HepG2 (cell line): ENCODE data around the gene TJP3. TPM values are rescaled to one million over a fixed set of nuclear protein-coding genes. Genes with fewer than 3 reads are reported as not detected.

Experiments used
- ATAC-seq: fragments of 200-7000 bp; cut with Tn5 transposase; 3 replicates; pipeline ENCODE4 v1.9.1; 2020; ENCODE audit warnings: mild to moderate bottlenecking, moderate library complexity
- BruUV-seq: library from RNA; stranded (reverse); fragments of 400-500 nt; replicated peaks from 2 replicates; lab custom pipeline; 2021; lab: Mats Ljungman, UMichigan
- CTCF ChIA-PET: fragments of 300-600 bp; formaldehyde crosslinking; extraction: SDS; loops from one replicate; lab custom pipeline; 2021; ENCODE audit warnings: low total read pairs, inconsistent platforms, low intra/inter-chr PET ratio; lab: Yijun Ruan, JAX
- POLR2A ChIA-PET: fragments of 350-600 bp; sonication (Branson Sonifier 250); formaldehyde crosslinking; loops from one replicate; lab custom pipeline; 2020; ENCODE audit warnings: antibody characterized with exemption, inconsistent platforms; lab: Yijun Ruan, JAX
- DNase-seq: peaks from one replicate; pipeline ENCODE4 v3.0.0-alpha.2; 2015; ENCODE audit warnings: low spot score
- FAIRE-seq: peaks from 3 replicates; lab custom pipeline; 2011; peaks lifted over from hg19 to GRCh38; lab: Jason Lieb, UNC
- H2AFZ ChIP-seq: one replicate; pipeline ENCODE4 v1.6.1; 2011; ENCODE audit warnings: low read length, inconsistent platforms
- H3K27ac ChIP-seq: fragments of 300-600 bp; 3 replicates; pipeline ENCODE4 v1.8.0; 2011; ENCODE audit warnings: mixed run types, mild to moderate bottlenecking, mixed read lengths, low read length, inconsistent platforms; ENCODE audit not compliant: insufficient read depth; ENCODE audit errors: extremely low read length
- H3K27me3 ChIP-seq, 2 experiments: fragments of 200-600 bp in 1 of 2; 2 replicates in 1 of 2; 3 replicates in 1 of 2; pipeline versions ENCODE4 v1.6.0 to v1.8.0; 2011; ENCODE audit warnings: low read length in 2 of 2, mild to moderate bottlenecking in 2 of 2, moderate library complexity in 2 of 2, inconsistent platforms in 1 of 2; ENCODE audit not compliant: insufficient read depth in 2 of 2, control insufficient read depth in 1 of 2
- H3K36me3 ChIP-seq, 2 experiments: fragments of 200-600 bp in 1 of 2; replicated peaks in 1 of 2; 2 replicates in 1 of 2; 3 replicates in 1 of 2; pipeline versions ENCODE4 v1.5.1 to v1.8.0; 2011; ENCODE audit warnings: low read length in 2 of 2, inconsistent platforms in 1 of 2; ENCODE audit not compliant: insufficient read depth in 2 of 2, control insufficient read depth in 1 of 2
- H3K4me1 ChIP-seq: 2 replicates; pipeline ENCODE4 v1.5.1; 2012; ENCODE audit warnings: low read length, inconsistent platforms; ENCODE audit not compliant: insufficient read depth
- H3K4me2 ChIP-seq: 2 replicates; pipeline ENCODE4 v1.6.0; 2011; ENCODE audit warnings: low read depth, low read length, inconsistent platforms
- H3K4me3 ChIP-seq, 3 experiments: fragments of 200-600 bp in 1 of 3; sonication (generic), shearing (Covaris generic) in 1 of 3; replicated peaks in 1 of 3; 2 replicates each; pipeline ENCODE4 v1.5.1; 2011 to 2016; ENCODE audit warnings: low read length in 3 of 3, inconsistent platforms in 2 of 3, low read depth in 2 of 3, mild to moderate bottlenecking in 2 of 3, control low read depth in 1 of 3, mixed read lengths in 1 of 3; ENCODE audit not compliant: insufficient read depth in 1 of 3
- H3K79me2 ChIP-seq: one replicate; pipeline ENCODE4 v1.6.1; 2011; ENCODE audit warnings: low read length, inconsistent platforms; ENCODE audit not compliant: insufficient read depth
- H3K9ac ChIP-seq: 2 replicates; pipeline ENCODE4 v1.6.0; 2011; ENCODE audit warnings: mild to moderate bottlenecking, low read depth, low read length, inconsistent platforms; ENCODE audit not compliant: insufficient read depth
- H3K9me3 ChIP-seq: 2 replicates; pipeline ENCODE4 v1.5.1; 2012; ENCODE audit warnings: mild to moderate bottlenecking, low read length
- H4K20me1 ChIP-seq: 2 replicates; pipeline ENCODE4 v1.6.0; 2011; ENCODE audit warnings: inconsistent platforms, mild to moderate bottlenecking, low read length, moderate library complexity; ENCODE audit not compliant: insufficient read depth
- MEF2D ChIP-seq: sonication (generic); formaldehyde crosslinking; IDR thresholded peaks from 2 replicates; pipeline ENCODE4 v1.5.1; 2020; ENCODE audit warnings: mild to moderate bottlenecking, missing genetic modification reagents
- MIER2 ChIP-seq: IDR thresholded peaks from 2 replicates; pipeline ENCODE4 v1.6.1; 2016; ENCODE audit warnings: missing biosample characterization, missing genetic modification reagents
- NFE2 ChIP-seq: sonication (generic); formaldehyde crosslinking; IDR thresholded peaks from 2 replicates; pipeline ENCODE4 v1.4.0; 2020; ENCODE audit warnings: missing genetic modification reagents
- SAP130 ChIP-seq: IDR thresholded peaks from 2 replicates; pipeline ENCODE4 v1.6.1; 2016; ENCODE audit warnings: low read depth
- ZMYM3 ChIP-seq: sonication (generic); formaldehyde crosslinking; IDR thresholded peaks from 2 replicates; pipeline ENCODE4 v1.5.1; 2020; ENCODE audit warnings: mild to moderate bottlenecking, missing genetic modification reagents
- ZNF10 ChIP-seq: sonication (generic); formaldehyde crosslinking; IDR thresholded peaks from 2 replicates; pipeline ENCODE4 v1.4.0; 2020; ENCODE audit warnings: mild to moderate bottlenecking, low read depth, missing genetic modification reagents, borderline replicate concordance
- ZNF138 ChIP-seq: sonication (generic); formaldehyde crosslinking; IDR thresholded peaks from 2 replicates; pipeline ENCODE4 v1.5.0; 2020; ENCODE audit warnings: mild to moderate bottlenecking, low read depth, missing genetic modification reagents
- ZNF770 ChIP-seq: sonication (generic); formaldehyde crosslinking; IDR thresholded peaks from 2 replicates; pipeline ENCODE4 v1.5.0; 2020; ENCODE audit warnings: mild to moderate bottlenecking, missing genetic modification reagents
- ZNF792 ChIP-seq: IDR thresholded peaks from 2 replicates; pipeline ENCODE4 v1.6.1; 2016
- WGBS: methylation state at CpG from one replicate; pipeline ENCODE4 v1.1.6; 2017; ENCODE audit warnings: low lambda C conversion rate; 5-methylcytosine and 5-hydroxymethylcytosine counted together
- in situ Hi-C: cut with HindIII; loops from 2 replicates; pipeline ENCODE4 v1.10.0; 2017; ENCODE audit warnings: low pct_unique_long_range_greater_than_20kb; ENCODE audit not compliant: extremely low pct_ligation_motif_present
- intact Hi-C: fragments of 100-400 bp; cut with micrococcal nuclease; formaldehyde crosslinking; loops from one replicate; pipeline ENCODE4 v1.10.0; 2022; ENCODE audit not compliant: unreplicated experiment
- polyA plus RNA-seq, 8 experiments: library from polyadenylated mRNA; depleted of rRNA in 3 of 8; stranded (reverse) in 7 of 8; unstranded in 1 of 8; fragments of >200 nt; fragmentation: Illumina TruSeq in 4 of 8; extraction: Trizol in 4 of 8; gene quantifications; 2 replicates each; pipeline versions ENCODE4 v1.2.1 to v1.2.3, GENCODE V29; 2011 to 2016; ENCODE audit warnings: low read depth in 4 of 8, missing spikeins in 1 of 8, mixed read lengths in 1 of 8; ENCODE audit not compliant: insufficient read depth in 1 of 8
- total RNA-seq, 5 experiments: library from RNA; depleted of rRNA; stranded (reverse); fragments of >200 nt; fragmentation: Illumina TruSeq; extraction: Trizol; gene quantifications; 2 replicates each; pipeline ENCODE4 v1.2.3, GENCODE V29; 2016; ENCODE audit warnings: low read depth in 1 of 5

TJP3 gene
- total and polyA plus RNA-seq, 2 of the 13 experiments (the other 11 are each of a cell fraction or from before 2014, with no cell fraction given): 2.3 to 21.5 TPM

- Histone ChIP-seq H3K4me1 (peaks cover 12% of the 10 kb centered on the region), H3K9ac (no peak overlapping the region), H3K27me3 (no peaks in the 10 kb centered on the region), H3K4me2 (no peak overlapping the region), H4K20me1 (no peaks in the 10 kb centered on the region), H3K9me3 (peaks cover 9% of the 10 kb centered on the region; the same call in 1 of the 2 replicates), H2AFZ (no peak overlapping the region), H3K4me3 (no peak overlapping the region), H3K36me3 (peaks cover 2 to 5% of the 10 kb centered on the region in 2 experiments; a peak in 3 of 5 replicates), H3K27ac (no peak overlapping the region), H3K79me2 (no peaks in the 10 kb centered on the region)
- WGBS: 90% methylated on average over 8 of the region's 8 CpGs
- FAIRE-seq: no peak
- TF ChIP-seq ZNF770 (CRISPR knock-in tag) (no peak), MIER2 (CRISPR knock-in tag) (no peak), NFE2 (CRISPR knock-in tag) (no peak), MEF2D (CRISPR knock-in tag) (no peak), ZNF138 (CRISPR knock-in tag) (no peak), SAP130 (no peak), ZMYM3 (CRISPR knock-in tag) (no peak), ZNF792 (CRISPR knock-in tag) (no peak), ZNF10 (no peak)
- no peak for ATAC-seq
- in situ Hi-C loops (no loop called here), intact Hi-C loops (no loop called here)
- POLR2A ChIA-PET: no interaction called here
- CTCF ChIA-PET: no interaction called here
- BruUV-seq: no TSS peak
- DNase-seq: no peak
Observed at GRCh38 chr19:3684817-3685410, 23.3 kb upstream of the TJP3 start.
